RWPE1 (cell line): Measurements from ENCODE around the gene OR11G2.
"Not testable (repeated sequence)": the region's sequence is repeated elsewhere in the genome, so short reads cannot be mapped to it uniquely, and the experiment has no call there.

Source experiments
- CTCF ChIA-PET: fragments of 350-600 bp; sonication (Branson Sonifier 250); formaldehyde crosslinking; extraction: SDS; loops from one replicate; lab custom pipeline; 2021; lab: Yijun Ruan, JAX
- POLR2A ChIA-PET: fragments of 400-600 bp; formaldehyde crosslinking; extraction: SDS; loops from one replicate; lab custom pipeline; 2020; ENCODE audit warnings: antibody characterized with exemption; ENCODE audit not compliant: low non-redundant PET; lab: Yijun Ruan, JAX
- DNase-seq: peaks from one replicate; pipeline ENCODE4 v3.0.0; 2012; ENCODE audit warnings: low spot score
- H3K27ac ChIP-seq: fragments of 450-650 bp; 2 replicates; pipeline ENCODE4 v1.5.1; 2017
- TF ChIP-seq, protein P1 (sequence below): fragments of 450-650 bp; conservative IDR thresholded peaks from 2 replicates; pipeline ENCODE4 v1.5.1; 2017; ENCODE audit warnings: low read depth, mild to moderate bottlenecking

OR11G2 gene

DNA sequence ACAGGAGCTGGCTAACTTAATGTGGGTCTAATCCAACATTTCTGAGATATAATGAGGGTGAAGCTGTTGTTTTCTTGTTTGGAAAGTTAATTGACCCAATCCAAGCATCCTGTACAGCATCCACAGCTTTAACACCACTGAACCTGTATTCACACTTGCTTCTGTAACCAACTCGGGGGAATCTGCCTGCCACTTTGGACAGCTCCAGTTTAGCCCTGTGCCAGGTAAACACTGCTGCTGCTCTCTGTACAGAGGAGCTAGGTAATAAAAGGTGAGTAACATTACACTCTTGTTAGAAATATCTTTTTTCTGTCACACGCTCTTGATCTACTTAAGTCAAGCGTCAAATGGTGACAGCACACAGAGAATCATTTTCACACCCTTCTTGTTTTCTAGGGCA lies 700 bp downstream of the OR11G2 start:
- ChIA-PET CTCF (no interaction called here), POLR2A (no interaction called here)
- H3K27ac ChIP-seq: no peak overlapping the region
- TF ChIP-seq, protein P1, sequence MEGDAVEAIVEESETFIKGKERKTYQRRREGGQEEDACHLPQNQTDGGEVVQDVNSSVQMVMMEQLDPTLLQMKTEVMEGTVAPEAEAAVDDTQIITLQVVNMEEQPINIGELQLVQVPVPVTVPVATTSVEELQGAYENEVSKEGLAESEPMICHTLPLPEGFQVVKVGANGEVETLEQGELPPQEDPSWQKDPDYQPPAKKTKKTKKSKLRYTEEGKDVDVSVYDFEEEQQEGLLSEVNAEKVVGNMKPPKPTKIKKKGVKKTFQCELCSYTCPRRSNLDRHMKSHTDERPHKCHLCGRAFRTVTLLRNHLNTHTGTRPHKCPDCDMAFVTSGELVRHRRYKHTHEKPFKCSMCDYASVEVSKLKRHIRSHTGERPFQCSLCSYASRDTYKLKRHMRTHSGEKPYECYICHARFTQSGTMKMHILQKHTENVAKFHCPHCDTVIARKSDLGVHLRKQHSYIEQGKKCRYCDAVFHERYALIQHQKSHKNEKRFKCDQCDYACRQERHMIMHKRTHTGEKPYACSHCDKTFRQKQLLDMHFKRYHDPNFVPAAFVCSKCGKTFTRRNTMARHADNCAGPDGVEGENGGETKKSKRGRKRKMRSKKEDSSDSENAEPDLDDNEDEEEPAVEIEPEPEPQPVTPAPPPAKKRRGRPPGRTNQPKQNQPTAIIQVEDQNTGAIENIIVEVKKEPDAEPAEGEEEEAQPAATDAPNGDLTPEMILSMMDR: no peak
- no peak for DNase-seq

- DNase-seq: no peak
- ChIA-PET POLR2A (no interaction called here), CTCF (interaction anchor here (0.7 kb wide), 1 partner anchor 25 kb away, joined by 3 read pairs; no protein-coding TSS in a partner anchor)
- TF ChIP-seq, protein P1: no peak
- no peak overlapping the region for H3K27ac ChIP-seq
Measured at GRCh38 chr14:20194101-20194500, 3.4 kb downstream of the OR11G2 start.

- H3K27ac ChIP-seq, POLR2A ChIA-PET, DNase-seq, CTCF ChIA-PET: not testable (repeated sequence)
Measured at GRCh38 chr14:20195170-20195569, 4.5 kb downstream of the OR11G2 start.

DNA sequence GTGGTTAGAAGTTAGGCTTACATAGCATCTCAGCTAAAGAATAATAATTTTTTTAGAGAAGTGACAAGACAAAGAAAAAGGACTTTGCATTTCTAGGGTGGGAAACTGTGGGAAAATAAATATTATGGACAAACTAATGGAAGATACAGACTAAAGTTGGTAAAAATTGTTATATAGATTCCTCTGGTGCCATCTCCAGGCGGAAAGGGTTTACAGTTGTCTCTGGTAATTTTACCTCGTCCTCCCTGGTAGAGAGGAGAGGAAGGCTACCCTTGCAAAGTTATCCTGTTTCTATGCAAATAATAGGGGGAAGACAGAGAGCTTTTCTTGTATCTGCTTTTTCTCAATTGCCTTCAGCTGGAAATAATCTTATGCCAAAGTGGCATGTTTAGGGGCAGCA lies 5.2 kb downstream of the OR11G2 start:
- CTCF ChIA-PET: no interaction called here
- DNase-seq: no peak
- POLR2A ChIA-PET: no interaction called here
- H3K27ac ChIP-seq: no peak overlapping the region
- TF ChIP-seq, protein P1: no peak

DNA sequence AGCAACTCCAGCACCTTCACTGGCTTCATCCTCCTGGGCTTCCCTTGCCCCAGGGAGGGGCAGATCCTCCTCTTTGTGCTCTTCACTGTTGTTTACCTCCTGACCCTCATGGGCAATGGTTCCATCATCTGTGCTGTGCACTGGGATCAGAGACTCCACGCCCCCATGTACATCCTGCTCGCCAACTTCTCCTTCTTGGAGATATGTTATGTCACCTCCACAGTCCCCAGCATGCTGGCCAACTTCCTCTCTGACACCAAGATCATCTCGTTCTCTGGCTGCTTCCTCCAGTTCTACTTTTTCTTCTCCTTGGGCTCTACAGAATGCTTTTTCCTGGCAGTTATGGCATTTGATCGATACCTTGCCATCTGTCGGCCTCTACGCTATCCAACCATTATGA lies 6.8 kb downstream of the OR11G2 start:
- CTCF ChIA-PET: no interaction called here
- no peak overlapping the region for H3K27ac ChIP-seq
- POLR2A ChIA-PET: no interaction called here
- TF ChIP-seq, protein P1: no peak
- DNase-seq: no peak

DNA sequence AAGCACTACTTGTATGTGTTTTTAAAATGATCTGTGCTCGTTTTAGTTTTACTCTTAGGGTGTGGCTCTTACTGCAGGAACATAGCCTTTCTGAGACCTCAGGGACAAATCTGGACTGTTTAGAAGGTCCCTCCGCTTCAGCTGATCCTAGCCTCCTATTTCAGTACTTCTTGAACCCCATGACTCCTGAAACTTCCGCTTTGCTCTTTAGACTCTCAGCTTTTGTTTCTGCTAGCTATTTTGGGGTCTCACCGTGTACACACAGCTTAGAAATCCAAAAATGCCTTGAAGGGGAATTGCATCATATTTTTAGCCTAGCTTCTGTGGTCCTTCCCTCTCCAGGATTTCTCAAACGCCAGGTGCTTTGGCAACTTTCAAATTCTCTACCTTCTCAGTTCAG lies 8.3 kb downstream of the OR11G2 start:
- POLR2A ChIA-PET: no interaction called here
- TF ChIP-seq, protein P1: no peak
- CTCF ChIA-PET: no interaction called here
- DNase-seq: no peak
- H3K27ac ChIP-seq: no peak overlapping the region

- ChIA-PET CTCF (no interaction called here), POLR2A (no interaction called here)
- no peak for DNase-seq
- H3K27ac ChIP-seq: no peak overlapping the region
- TF ChIP-seq, protein P1: no peak
Measured at GRCh38 chr14:20204721-20205120, 14.0 kb downstream of the OR11G2 start.
